Measurements from ENCODE around the gene MAGED1.

DNA sequence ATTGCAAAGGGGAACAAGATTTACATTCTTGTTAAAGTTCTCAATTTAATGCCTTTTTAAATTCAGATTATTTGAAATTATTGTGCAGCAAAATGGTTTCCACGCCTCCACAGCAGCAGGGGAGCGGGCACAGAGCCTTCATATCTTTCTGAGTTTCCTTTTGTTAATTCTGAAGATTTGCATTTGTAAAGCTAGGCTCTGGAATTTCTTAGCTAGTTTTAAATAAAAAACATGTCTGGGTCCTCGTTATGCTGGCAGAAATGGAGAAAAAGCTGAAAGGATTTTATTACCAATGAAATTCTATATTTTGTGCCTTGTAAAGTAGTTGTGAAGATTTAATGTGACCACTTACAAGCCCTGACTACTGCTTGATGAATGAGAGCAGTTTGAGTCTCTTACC is 40.8 kb upstream of the MAGED1 start:
- TF ChIP-seq CTCF (IDR thresholded peaks at IDR 0.05; ENCODE audit: borderline replicate concordance, extremely low read depth, low read length, poor library complexity, severe bottlenecking) (no peak), EZH2 (IDR thresholded peaks at IDR 0.05; ENCODE audit: borderline replicate concordance, low read depth, low read length, severe bottlenecking) (no peak)

All from DND-41 (cell line).